H9 (cell line): ENCODE data around the gene CD58. TPM values are rescaled to one million over a fixed set of nuclear protein-coding genes. Genes with fewer than 3 reads are reported as not detected.

Experiments used
- DNase-seq: peaks from one replicate; pipeline ENCODE4 v3.0.0-alpha.2; 2017
- H2AFZ ChIP-seq: one replicate; pipeline ENCODE4 v1.6.1; 2013; ENCODE audit warnings: mild to moderate bottlenecking, low read length, control low read depth, moderate library complexity
- H2AK5ac ChIP-seq: 2 replicates; pipeline ENCODE4 v1.6.1; 2013; ENCODE audit warnings: low read length, control low read depth, mixed read lengths; ENCODE audit not compliant: insufficient read length
- H2BK120ac ChIP-seq: one replicate; pipeline ENCODE4 v1.6.1; 2013; ENCODE audit warnings: low read depth, mild to moderate bottlenecking, low read length, control low read depth, inconsistent platforms; ENCODE audit not compliant: poor library complexity, severe bottlenecking
- H2BK12ac ChIP-seq: 2 replicates; pipeline ENCODE4 v1.6.1; 2013; ENCODE audit warnings: low read length, control low read depth, mixed read lengths, low read depth; ENCODE audit not compliant: insufficient read length
- H2BK15ac ChIP-seq: 2 replicates; pipeline ENCODE4 v1.6.1; 2013; ENCODE audit warnings: low read depth, low read length, control low read depth
- H2BK20ac ChIP-seq: one replicate; pipeline ENCODE4 v1.6.1; 2013; ENCODE audit warnings: low read depth, mild to moderate bottlenecking, low read length, control low read depth, inconsistent platforms; ENCODE audit not compliant: poor library complexity, severe bottlenecking
- H2BK5ac ChIP-seq: 2 replicates; pipeline ENCODE4 v1.6.1; 2013; ENCODE audit warnings: low read length, control low read depth, mixed read lengths; ENCODE audit not compliant: insufficient read length
- H3K14ac ChIP-seq: 2 replicates; pipeline ENCODE4 v1.6.1; 2013; ENCODE audit warnings: low read length, control low read depth; ENCODE audit not compliant: insufficient read depth
- H3K18ac ChIP-seq: 2 replicates; pipeline ENCODE4 v1.6.1; 2013; ENCODE audit warnings: low read depth, mild to moderate bottlenecking, mixed read lengths, low read length, control low read depth; ENCODE audit not compliant: insufficient read length
- H3K23ac ChIP-seq: 2 replicates; pipeline ENCODE4 v1.6.1; 2013; ENCODE audit warnings: low read length, control low read depth, mixed read lengths, low read depth; ENCODE audit not compliant: insufficient read length
- H3K23me2 ChIP-seq: 2 replicates; pipeline ENCODE4 v1.6.1; 2013; ENCODE audit warnings: low read depth, mild to moderate bottlenecking, mixed read lengths, low read length, control low read depth; ENCODE audit not compliant: insufficient read length, poor library complexity, severe bottlenecking
- H3K27ac ChIP-seq: 2 replicates; pipeline ENCODE4 v1.5.1; 2013; ENCODE audit warnings: low read length, control low read depth, mixed read lengths, low read depth; ENCODE audit not compliant: insufficient read length
- H3K27me3 ChIP-seq: 2 replicates; pipeline ENCODE4 v1.6.1; 2013; ENCODE audit warnings: low read length, control low read depth, inconsistent platforms; ENCODE audit not compliant: insufficient read depth
- H3K4ac ChIP-seq: 2 replicates; pipeline ENCODE4 v1.6.1; 2013; ENCODE audit warnings: low read depth, mild to moderate bottlenecking, control low read depth, inconsistent platforms, low read length, moderate library complexity
- H3K4me1 ChIP-seq: 2 replicates; pipeline ENCODE4 v1.6.1; 2013; ENCODE audit warnings: low read length, control low read depth, inconsistent platforms; ENCODE audit not compliant: insufficient read depth
- H3K4me2 ChIP-seq: 2 replicates; pipeline ENCODE4 v1.6.1; 2013; ENCODE audit warnings: low read length, control low read depth, mixed read lengths; ENCODE audit not compliant: insufficient read length, insufficient read depth
- H3K56ac ChIP-seq: 2 replicates; pipeline ENCODE4 v1.6.1; 2013; ENCODE audit warnings: low read depth, mild to moderate bottlenecking, mixed read lengths, low read length, control low read depth; ENCODE audit not compliant: insufficient read length
- H3K79me1 ChIP-seq: 2 replicates; pipeline ENCODE4 v1.6.1; 2013; ENCODE audit warnings: low read depth, mild to moderate bottlenecking, moderate library complexity, low read length, control low read depth, inconsistent platforms; ENCODE audit not compliant: insufficient read depth, poor library complexity, severe bottlenecking
- H3K79me2 ChIP-seq: 2 replicates; pipeline ENCODE4 v1.6.1; 2013; ENCODE audit warnings: low read length, control low read depth, inconsistent platforms; ENCODE audit not compliant: insufficient read depth
- H3K9ac ChIP-seq: 2 replicates; pipeline ENCODE4 v1.6.1; 2013; ENCODE audit warnings: low read length, control low read depth, mixed read lengths; ENCODE audit not compliant: insufficient read length; ENCODE audit errors: extremely low read depth
- H3K9me3 ChIP-seq: one replicate; pipeline ENCODE4 v1.6.1; 2013; ENCODE audit warnings: low read depth, low read length, inconsistent platforms; ENCODE audit not compliant: control insufficient read depth
- H3T11ph ChIP-seq: one replicate; pipeline ENCODE4 v1.6.1; 2013; ENCODE audit warnings: mild to moderate bottlenecking, low read length, control low read depth, inconsistent platforms
- H4K20me1 ChIP-seq: one replicate; pipeline ENCODE4 v1.6.1; 2013; ENCODE audit not compliant: control insufficient read depth, insufficient read length, insufficient read depth
- H4K5ac ChIP-seq: 2 replicates; pipeline ENCODE4 v1.6.1; 2013; ENCODE audit warnings: low read depth, mild to moderate bottlenecking, mixed read lengths, low read length, control low read depth; ENCODE audit not compliant: insufficient read length
- H4K8ac ChIP-seq: replicated peaks from 2 replicates; pipeline ENCODE4 v1.6.1; 2013; ENCODE audit warnings: low read length, control low read depth, mixed read lengths, low read depth; ENCODE audit not compliant: insufficient read length
- H4K91ac ChIP-seq: 2 replicates; pipeline ENCODE4 v1.6.1; 2013; ENCODE audit warnings: low read depth, mild to moderate bottlenecking, moderate library complexity, mixed read lengths, low read length, control low read depth; ENCODE audit not compliant: insufficient read length
- H3K27ac Mint-ChIP-seq, 3 experiments: 2 replicates in 2 of 3; 3 replicates in 1 of 3; pipeline ENCODE4 v1.8.0; 2020 to 2021; ENCODE audit warnings: mixed read lengths in 3 of 3, mild to moderate bottlenecking in 1 of 3, moderate library complexity in 1 of 3
- H3K27me3 Mint-ChIP-seq: 2 replicates; pipeline ENCODE4 v1.8.0; 2021; ENCODE audit warnings: low read depth, mild to moderate bottlenecking, moderate library complexity, mixed read lengths
- H3K36me3 Mint-ChIP-seq, 3 experiments: 2 replicates in 2 of 3; 3 replicates in 1 of 3; pipeline ENCODE4 v1.8.0; 2020 to 2021; ENCODE audit warnings: low read depth in 3 of 3, mixed read lengths in 3 of 3; ENCODE audit not compliant: insufficient read depth in 1 of 3
- H3K4me1 Mint-ChIP-seq, 2 experiments: 2 replicates each; pipeline ENCODE4 v1.8.0; 2020; ENCODE audit warnings: mixed read lengths in 2 of 2
- H3K4me3 Mint-ChIP-seq, 2 experiments: 2 replicates in 1 of 2; 3 replicates in 1 of 2; pipeline ENCODE4 v1.8.0; 2020 to 2021; ENCODE audit warnings: mild to moderate bottlenecking in 2 of 2, mixed read lengths in 2 of 2, moderate library complexity in 1 of 2
- H3K9me3 Mint-ChIP-seq, 2 experiments: 2 replicates in 1 of 2; 3 replicates in 1 of 2; pipeline ENCODE4 v1.8.0; 2020; ENCODE audit warnings: mild to moderate bottlenecking in 2 of 2, mixed read lengths in 2 of 2, moderate library complexity in 1 of 2
- CTCF ChIP-seq: fragments of 200-600 bp; sonication (generic); conservative IDR thresholded peaks from 3 replicates; pipeline ENCODE4 v1.8.0; 2021; ENCODE audit warnings: antibody characterized with exemption, mild to moderate bottlenecking
- WGBS: extraction: QIAGEN DNeasy Blood & Tissue Kit; methylation state at CpG from one replicate; pipeline ENCODE4 v1.1.7; 2013; ENCODE audit warnings: missing lambda C conversion rate, low lambda C conversion rate, mixed read lengths; ENCODE audit not compliant: insufficient read length; ENCODE audit errors: extremely low coverage; 5-methylcytosine and 5-hydroxymethylcytosine counted together
- total RNA-seq: library from RNA; stranded (reverse); gene quantifications from 2 replicates; pipeline ENCODE4 v1.2.1, GENCODE V29; 2021

Gene CD58
- total RNA-seq, 1 experiment from 2014 or later, result 4.3 TPM

GRCh38 chr1:116533429-116533820 lies 37.4 kb downstream of the CD58 start:
- no peaks in the 10 kb centered on the region for H3K79me2 ChIP-seq
- H2BK120ac ChIP-seq, result no peak overlapping the region
- no peaks in the 10 kb centered on the region for H3K23me2 ChIP-seq
- no peak for DNase-seq
- H3K79me1 ChIP-seq, result no peaks in the 10 kb centered on the region
- H3K27me3 ChIP-seq, result no peaks in the 10 kb centered on the region
- no peaks in the 10 kb centered on the region for H4K20me1 ChIP-seq
- no peak overlapping the region for H2AFZ ChIP-seq
- Mint-ChIP-seq H3K27me3 (peaks cover 13% of the 10 kb centered on the region), H3K9me3 (no peaks in the 10 kb centered on the region; a peak in 1 of 5 replicates), H3K4me3 (no peak overlapping the region), H3K27ac (no peak overlapping the region), H3K4me1 (peaks cover 0 to 8% of the 10 kb centered on the region in 2 experiments; a peak in 2 of 4 replicates), H3K36me3 (peaks cover 12 to 22% (median 17%) of the 10 kb centered on the region in 3 experiments; a peak in 6 of 7 replicates)
- H4K5ac ChIP-seq, result no peak overlapping the region
- TF ChIP-seq CTCF, result no peak
- H2BK5ac ChIP-seq, result no peak overlapping the region
- H3K9ac ChIP-seq, result no peak overlapping the region
- H3K56ac ChIP-seq, result no peak overlapping the region
- no peak overlapping the region for H3K4me2 ChIP-seq
- no CpG with 5 or more reads among the region's 3 CpGs for WGBS
- no peak overlapping the region for H2BK12ac ChIP-seq
- no peaks in the 10 kb centered on the region for H3K9me3 ChIP-seq
- H2BK20ac ChIP-seq, result no peak overlapping the region
- no peak overlapping the region for H3T11ph ChIP-seq
- no peak overlapping the region for H3K4ac ChIP-seq
- H4K91ac ChIP-seq, result no peak overlapping the region
- no peak overlapping the region for H3K14ac ChIP-seq
- no peak overlapping the region for H4K8ac ChIP-seq
- H3K4me1 ChIP-seq, result no peaks in the 10 kb centered on the region
- H2BK15ac ChIP-seq, result no peak overlapping the region
- no peak overlapping the region for H3K27ac ChIP-seq
- H3K18ac ChIP-seq, result no peak overlapping the region
- H3K23ac ChIP-seq, result no peak overlapping the region
- no peak overlapping the region for H2AK5ac ChIP-seq
